Cardiac muscle cell (in vitro differentiated cells and primary cell): ENCODE measurements around the gene BLCAP. TPM values are rescaled to one million over a fixed set of nuclear protein-coding genes. Genes with fewer than 3 reads are reported as not detected.

ENCODE experiments used
- DNase-seq, 2 donors: peaks; one replicate each; pipeline versions ENCODE4 v3.0.0 to v3.0.0-alpha.2; 2010 to 2017; ENCODE audit warnings: low read depth in 1 of 2, low spot score in 1 of 2
- H3K27ac ChIP-seq: fragments of 200-600 bp; sonication (generic); 2 replicates; pipeline ENCODE4 v1.5.1; 2016
- H3K27me3 ChIP-seq: fragments of 200-600 bp; sonication (generic); 2 replicates; pipeline ENCODE4 v1.6.0; 2016; ENCODE audit warnings: control low read depth
- H3K36me3 ChIP-seq: fragments of 200-600 bp; sonication (generic); 2 replicates; pipeline ENCODE4 v1.5.1; 2016; ENCODE audit warnings: control low read depth
- H3K4me1 ChIP-seq: fragments of 200-600 bp; sonication (generic); 2 replicates; pipeline ENCODE4 v1.8.1; 2017; ENCODE audit warnings: low read depth, mild to moderate bottlenecking, mixed run types
- H3K4me3 ChIP-seq: fragments of 200-600 bp; sonication (generic); 2 replicates; pipeline ENCODE4 v1.5.1; 2016; ENCODE audit warnings: mild to moderate bottlenecking
- H3K9me3 ChIP-seq: fragments of 200-600 bp; sonication (generic); 2 replicates; pipeline ENCODE4 v1.5.1; 2017; ENCODE audit warnings: low read depth, mild to moderate bottlenecking, control low read depth
- polyA plus RNA-seq: library from polyadenylated mRNA; unstranded; fragments of >200 nt; fragmentation: Nextera tagmentation; extraction: Ambion mirVana; gene quantifications from 2 replicates; pipeline ENCODE4 v1.2.1, GENCODE V29; 2016
- total RNA-seq: library from RNA; depleted of rRNA; stranded (reverse); fragments of >200 nt; gene quantifications from 2 replicates; pipeline ENCODE4 v1.2.3, GENCODE V29; 2016
- TF ChIP-seq, protein P1 (sequence below): IDR thresholded peaks from 2 replicates; pipeline ENCODE4 v1.5.1; 2012; ENCODE audit warnings: low read depth, mild to moderate bottlenecking, low read length

The BLCAP gene
- total and polyA plus RNA-seq, 2 experiments from 2014 or later = 87.4 to 112 TPM

GRCh38 chr20:37540001-37540400 is 12.3 kb upstream of the BLCAP start:
- no peaks in the 10 kb centered on the region for H3K9me3 ChIP-seq
- TF ChIP-seq, protein P1, sequence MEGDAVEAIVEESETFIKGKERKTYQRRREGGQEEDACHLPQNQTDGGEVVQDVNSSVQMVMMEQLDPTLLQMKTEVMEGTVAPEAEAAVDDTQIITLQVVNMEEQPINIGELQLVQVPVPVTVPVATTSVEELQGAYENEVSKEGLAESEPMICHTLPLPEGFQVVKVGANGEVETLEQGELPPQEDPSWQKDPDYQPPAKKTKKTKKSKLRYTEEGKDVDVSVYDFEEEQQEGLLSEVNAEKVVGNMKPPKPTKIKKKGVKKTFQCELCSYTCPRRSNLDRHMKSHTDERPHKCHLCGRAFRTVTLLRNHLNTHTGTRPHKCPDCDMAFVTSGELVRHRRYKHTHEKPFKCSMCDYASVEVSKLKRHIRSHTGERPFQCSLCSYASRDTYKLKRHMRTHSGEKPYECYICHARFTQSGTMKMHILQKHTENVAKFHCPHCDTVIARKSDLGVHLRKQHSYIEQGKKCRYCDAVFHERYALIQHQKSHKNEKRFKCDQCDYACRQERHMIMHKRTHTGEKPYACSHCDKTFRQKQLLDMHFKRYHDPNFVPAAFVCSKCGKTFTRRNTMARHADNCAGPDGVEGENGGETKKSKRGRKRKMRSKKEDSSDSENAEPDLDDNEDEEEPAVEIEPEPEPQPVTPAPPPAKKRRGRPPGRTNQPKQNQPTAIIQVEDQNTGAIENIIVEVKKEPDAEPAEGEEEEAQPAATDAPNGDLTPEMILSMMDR = no peak
- peaks cover 6% of the 10 kb centered on the region for H3K4me1 ChIP-seq
- no peak overlapping the region for H3K4me3 ChIP-seq
- H3K27me3 ChIP-seq = no peaks in the 10 kb centered on the region
- H3K36me3 ChIP-seq = no peaks in the 10 kb centered on the region
- DNase-seq = no peak
- no peak overlapping the region for H3K27ac ChIP-seq

DNA sequence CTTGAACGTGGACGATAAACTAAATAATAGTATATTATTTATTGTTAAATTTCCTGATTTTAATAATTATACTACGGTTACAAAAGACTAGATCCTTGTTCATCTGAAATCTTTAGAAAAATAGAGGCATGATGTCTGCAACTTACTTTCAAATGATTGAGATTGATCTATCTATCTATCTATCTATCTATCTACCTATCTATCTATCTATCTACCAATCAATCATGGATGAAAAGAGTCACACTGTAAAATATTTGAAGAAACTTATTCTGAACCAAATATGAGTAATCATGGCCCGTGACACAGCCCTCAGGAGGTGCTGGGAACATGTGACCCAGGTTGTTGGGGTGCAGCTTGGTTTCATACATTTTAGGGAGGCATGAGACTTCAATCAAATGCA is 11.7 kb upstream of the BLCAP start:
- Histone ChIP-seq H3K4me1 (peaks cover 6% of the 10 kb centered on the region), H3K27ac (no peak overlapping the region), H3K27me3 (no peaks in the 10 kb centered on the region), H3K9me3 (no peaks in the 10 kb centered on the region), H3K4me3 (no peak overlapping the region), H3K36me3 (no peaks in the 10 kb centered on the region)
- TF ChIP-seq, protein P1 = no peak
- DNase-seq = no peak

DNA sequence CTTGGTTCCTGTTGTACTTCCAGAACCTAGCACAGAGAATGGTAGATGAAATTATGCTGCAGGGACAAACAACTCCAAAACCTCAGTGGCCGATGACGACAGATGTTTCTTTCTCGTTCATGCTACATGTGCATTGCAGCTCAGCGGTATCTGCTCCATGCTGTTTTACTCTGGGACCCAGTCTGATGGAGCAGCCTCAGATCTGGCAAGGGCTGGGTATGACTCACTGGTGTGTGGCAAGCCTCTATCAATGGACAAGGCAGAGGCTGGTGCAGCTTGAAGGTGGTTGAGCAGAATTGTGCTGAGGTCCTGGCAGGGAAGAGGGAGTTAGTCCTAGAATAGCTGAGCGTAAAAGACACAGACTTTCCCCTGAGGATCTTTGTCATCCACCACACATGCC is 10.3 kb upstream of the BLCAP start:
- Histone ChIP-seq H3K9me3 (no peaks in the 10 kb centered on the region), H3K4me3 (no peak overlapping the region), H3K27me3 (no peaks in the 10 kb centered on the region), H3K36me3 (no peaks in the 10 kb centered on the region), H3K27ac (no peak overlapping the region), H3K4me1 (peaks cover 6% of the 10 kb centered on the region)
- TF ChIP-seq, protein P1 = no peak
- DNase-seq = peak in 1 of 2 donors; percentile 79

GRCh38 chr20:37537505-37537904 is 9.8 kb upstream of the BLCAP start:
- TF ChIP-seq, protein P1 = no peak
- H3K9me3 ChIP-seq = no peaks in the 10 kb centered on the region
- no peaks in the 10 kb centered on the region for H3K36me3 ChIP-seq
- no peak overlapping the region for H3K27ac ChIP-seq
- H3K4me3 ChIP-seq = no peak overlapping the region
- H3K27me3 ChIP-seq = no peaks in the 10 kb centered on the region
- H3K4me1 ChIP-seq = peaks cover 6% of the 10 kb centered on the region
- no peak for DNase-seq

DNA sequence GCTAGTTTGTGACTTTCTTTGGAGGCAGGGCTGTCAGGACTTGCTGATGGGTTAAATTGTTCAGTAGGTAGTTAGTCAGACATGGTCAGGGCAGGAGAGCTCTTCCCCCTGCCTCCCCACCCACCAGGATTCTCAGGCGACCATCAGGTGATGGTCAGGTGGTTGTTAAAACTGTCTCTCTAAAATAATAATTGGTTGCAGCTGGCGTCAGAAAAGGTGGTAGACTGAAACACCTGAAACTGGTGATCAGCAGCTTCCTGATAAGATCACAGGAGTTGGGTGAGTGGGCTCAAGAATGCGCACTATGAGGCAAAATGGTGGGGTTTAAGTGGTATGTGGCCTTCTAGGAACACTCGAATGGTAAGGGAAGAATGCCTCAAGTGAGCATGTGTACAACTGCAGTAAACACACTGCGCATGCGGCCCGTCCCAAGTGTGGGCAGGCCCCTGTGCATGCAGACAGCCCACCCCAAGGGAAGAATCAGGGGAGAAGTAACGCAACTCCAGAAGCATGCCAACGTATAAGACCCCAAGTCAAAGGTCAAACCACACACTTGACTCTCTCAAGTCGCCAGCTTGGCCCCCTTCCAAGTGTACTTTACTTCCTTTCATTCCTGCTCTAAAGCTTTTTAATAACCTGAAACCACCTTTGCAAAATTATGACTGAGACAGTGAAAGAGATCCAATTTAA is 7.9 kb upstream of the BLCAP start:
- TF ChIP-seq, protein P1 = no peak
- DNase-seq = no peak
- Histone ChIP-seq H3K36me3 (no peaks in the 10 kb centered on the region), H3K4me3 (no peak overlapping the region), H3K27me3 (no peaks in the 10 kb centered on the region), H3K27ac (peak overlapping the region; percentile 7), H3K9me3 (no peaks in the 10 kb centered on the region), H3K4me1 (peaks cover 6% of the 10 kb centered on the region)
